Peyer's patch (tissue), 4 donors: ENCODE results near the gene CTU2. TPM values are rescaled to one million over a fixed set of nuclear protein-coding genes. Genes with fewer than 3 reads are reported as not detected.

ENCODE experiments used
- DNase-seq, 3 donors: peaks; one replicate each; pipeline ENCODE4 v3.0.0-alpha.2; 2017 to 2019
- H3K27ac ChIP-seq, 4 donors: fragments of 200-600 bp; sonication (generic); one replicate each; pipeline ENCODE4 v1.5.1; 2016 to 2019
- H3K27me3 ChIP-seq, 2 donors: fragments of 200-600 bp; sonication (generic); one replicate each; pipeline ENCODE4 v1.5.1; 2019
- H3K36me3 ChIP-seq, 3 donors: fragments of 200-600 bp; sonication (generic); one replicate each; pipeline ENCODE4 v1.5.1; 2016 to 2019
- H3K4me1 ChIP-seq, 4 donors: fragments of 200-600 bp; sonication (generic); one replicate each; pipeline ENCODE4 v1.5.1; 2016 to 2019
- H3K4me3 ChIP-seq, 4 donors: fragments of 200-600 bp; sonication (generic); 1 replicate in 3 of 4; 2 replicates in 1 of 4; pipeline ENCODE4 v1.5.1; 2016 to 2019; ENCODE audit warnings: mild to moderate bottlenecking in 1 of 4
- H3K9me3 ChIP-seq, 4 donors: fragments of 200-600 bp; sonication (generic); one replicate each; pipeline ENCODE4 v1.5.1; 2016 to 2019; ENCODE audit warnings: mild to moderate bottlenecking in 1 of 4
- POLR2A ChIP-seq, 2 donors: fragments of 450-650 bp; IDR thresholded peaks; one replicate each; pipeline ENCODE4 v1.5.1; 2017; ENCODE audit warnings: antibody characterized with exemption in 2 of 2, mild to moderate bottlenecking in 2 of 2, moderate library complexity in 2 of 2
- total RNA-seq, 4 donors: library from RNA; depleted of rRNA; stranded (reverse); fragments of >200 nt; gene quantifications; one replicate each; pipeline ENCODE4 v1.1.0, GENCODE V29; 2016
- TF ChIP-seq, protein P1 (sequence below), 6 experiments: fragments of 450-650 bp in 4 of 6; fragments of 200-600 bp in 2 of 6; sonication (generic) in 1 of 6; IDR thresholded peaks; one replicate each; pipeline ENCODE4 v1.5.1; 2017 to 2019; ENCODE audit warnings: antibody characterized with exemption in 6 of 6, mild to moderate bottlenecking in 3 of 6, moderate library complexity in 1 of 6

The CTU2 gene
- total RNA-seq, 4 donors from 2014 or later = 3.9 to 25.1 (median 9.3) TPM

DNA sequence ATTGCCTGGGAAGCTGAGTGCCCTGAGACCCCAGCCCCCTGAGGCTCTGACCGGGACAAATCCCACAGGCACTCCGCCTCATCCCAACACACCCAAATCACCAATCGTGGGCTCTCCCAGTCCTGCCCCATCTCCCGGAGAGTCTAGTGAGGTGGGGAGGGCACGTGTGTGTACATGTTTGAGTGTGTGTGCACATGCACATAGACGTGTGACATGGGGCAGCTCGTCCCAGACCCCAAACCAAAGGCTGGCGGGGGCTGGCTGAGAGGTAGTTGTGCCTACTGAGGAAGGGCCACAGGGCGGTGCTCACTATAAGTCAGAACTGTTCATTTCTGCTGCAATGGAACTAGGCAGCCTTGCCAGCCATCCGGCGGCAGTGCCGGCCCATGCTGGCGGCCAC, 28.6 kb upstream of the CTU2 start:
- no peaks in the 10 kb centered on the region for H3K9me3 ChIP-seq
- TF ChIP-seq, protein P1, sequence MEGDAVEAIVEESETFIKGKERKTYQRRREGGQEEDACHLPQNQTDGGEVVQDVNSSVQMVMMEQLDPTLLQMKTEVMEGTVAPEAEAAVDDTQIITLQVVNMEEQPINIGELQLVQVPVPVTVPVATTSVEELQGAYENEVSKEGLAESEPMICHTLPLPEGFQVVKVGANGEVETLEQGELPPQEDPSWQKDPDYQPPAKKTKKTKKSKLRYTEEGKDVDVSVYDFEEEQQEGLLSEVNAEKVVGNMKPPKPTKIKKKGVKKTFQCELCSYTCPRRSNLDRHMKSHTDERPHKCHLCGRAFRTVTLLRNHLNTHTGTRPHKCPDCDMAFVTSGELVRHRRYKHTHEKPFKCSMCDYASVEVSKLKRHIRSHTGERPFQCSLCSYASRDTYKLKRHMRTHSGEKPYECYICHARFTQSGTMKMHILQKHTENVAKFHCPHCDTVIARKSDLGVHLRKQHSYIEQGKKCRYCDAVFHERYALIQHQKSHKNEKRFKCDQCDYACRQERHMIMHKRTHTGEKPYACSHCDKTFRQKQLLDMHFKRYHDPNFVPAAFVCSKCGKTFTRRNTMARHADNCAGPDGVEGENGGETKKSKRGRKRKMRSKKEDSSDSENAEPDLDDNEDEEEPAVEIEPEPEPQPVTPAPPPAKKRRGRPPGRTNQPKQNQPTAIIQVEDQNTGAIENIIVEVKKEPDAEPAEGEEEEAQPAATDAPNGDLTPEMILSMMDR (IDR thresholded peaks at IDR 0.05) = no peak
- no peak for TF ChIP-seq POLR2A (IDR thresholded peaks at IDR 0.05)
- no peak for DNase-seq
- H3K4me3 ChIP-seq = no peak overlapping the region
- H3K27me3 ChIP-seq = no peaks in the 10 kb centered on the region
- H3K4me1 ChIP-seq = peaks cover 0 to 19% (median 13%) of the 10 kb centered on the region in 4 donors
- no peaks in the 10 kb centered on the region for H3K36me3 ChIP-seq
- H3K27ac ChIP-seq = no peak overlapping the region

GRCh38 chr16:88678224-88678979, 27.9 kb upstream of the CTU2 start:
- TF ChIP-seq POLR2A (IDR thresholded peaks at IDR 0.05) = no peak
- TF ChIP-seq, protein P1 (IDR thresholded peaks at IDR 0.05) = no peak
- no peak overlapping the region for H3K4me3 ChIP-seq
- DNase-seq = no peak
- no peaks in the 10 kb centered on the region for H3K36me3 ChIP-seq
- H3K9me3 ChIP-seq = no peaks in the 10 kb centered on the region
- H3K4me1 ChIP-seq = peaks cover 0 to 19% (median 13%) of the 10 kb centered on the region in 4 donors
- no peaks in the 10 kb centered on the region for H3K27me3 ChIP-seq
- no peak overlapping the region for H3K27ac ChIP-seq

DNA sequence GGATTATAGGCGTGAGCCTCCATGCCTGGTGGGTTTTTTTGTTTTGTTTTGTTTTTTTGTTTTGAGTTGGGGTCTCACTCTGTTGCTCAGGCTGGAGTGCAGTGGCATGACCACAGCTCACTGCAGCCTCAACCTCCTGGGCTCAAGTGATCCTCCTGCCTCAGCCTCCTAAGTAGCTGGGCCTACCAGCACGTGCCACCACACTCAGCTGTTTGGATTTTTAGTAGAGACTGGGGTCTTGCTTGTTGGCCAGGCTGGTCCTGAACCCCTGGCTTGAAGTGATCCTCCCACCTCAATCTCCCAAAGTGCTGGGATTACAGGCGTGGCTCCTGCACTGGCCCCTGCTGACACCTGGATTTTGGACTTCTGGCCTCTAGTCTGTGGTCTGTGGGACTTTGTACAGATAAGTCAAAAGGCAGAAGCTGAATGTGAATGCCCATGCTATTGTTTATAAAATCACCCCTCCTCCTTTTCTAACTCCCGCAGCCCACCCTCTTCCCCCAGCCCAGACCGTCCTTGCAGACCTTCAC, 25.7 kb upstream of the CTU2 start:
- Histone ChIP-seq H3K9me3 (no peaks in the 10 kb centered on the region), H3K27ac (peak overlapping the region in 2 of 4 donors; percentile 25 to 92), H3K4me1 (peaks cover 0 to 29% (median 18%) of the 10 kb centered on the region in 4 donors), H3K4me3 (no peak overlapping the region), H3K36me3 (no peaks in the 10 kb centered on the region), H3K27me3 (peaks cover 0 to 6% of the 10 kb centered on the region in 2 donors)
- no peak for TF ChIP-seq POLR2A (IDR thresholded peaks at IDR 0.05)
- TF ChIP-seq, protein P1 (IDR thresholded peaks at IDR 0.05) = no peak
- DNase-seq = no peak

DNA sequence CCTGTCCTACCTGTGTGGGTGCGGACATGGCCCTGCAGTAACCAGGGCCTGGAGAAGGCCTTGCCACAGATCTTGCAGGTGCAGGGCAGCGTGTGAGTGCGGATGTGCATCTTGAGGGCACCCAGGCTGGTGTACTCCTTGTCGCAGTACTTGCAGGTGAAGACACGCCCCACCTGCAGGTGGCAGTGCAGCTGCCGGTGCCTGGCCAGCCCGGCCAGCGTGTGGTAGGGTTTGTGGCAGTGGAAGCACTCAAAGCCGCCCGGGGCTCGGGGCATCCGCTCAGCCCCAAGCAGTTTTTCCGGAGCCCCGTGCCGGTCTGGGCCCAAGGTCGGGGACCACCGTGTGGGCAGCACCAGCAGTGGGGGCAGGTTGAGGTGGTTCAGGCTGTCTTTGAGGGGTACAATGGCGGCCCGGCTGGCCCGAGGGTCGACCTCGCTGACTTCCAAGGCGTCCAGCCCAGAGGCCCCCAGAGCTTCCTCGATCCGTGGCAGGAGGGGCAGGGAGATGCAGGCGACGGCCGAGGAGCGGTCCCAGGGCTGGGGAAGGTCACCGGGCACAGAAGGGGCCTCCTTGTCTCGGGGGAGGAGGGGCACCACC, 25.1 kb upstream of the CTU2 start:
- Histone ChIP-seq H3K9me3 (no peaks in the 10 kb centered on the region), H3K27me3 (peaks cover 0 to 9% of the 10 kb centered on the region in 2 donors), H3K27ac (peak overlapping the region; percentile 63 to 92 (median 87)), H3K4me1 (peaks cover 0 to 29% (median 20%) of the 10 kb centered on the region in 4 donors), H3K4me3 (peak overlapping the region in 3 of 4 donors; percentile 6 to 36 (median 23)), H3K36me3 (no peaks in the 10 kb centered on the region)
- peak; percentile 80 to 93 (median 87) for DNase-seq
- TF ChIP-seq POLR2A (IDR thresholded peaks at IDR 0.05) = no peak
- TF ChIP-seq, protein P1 (IDR thresholded peaks at IDR 0.05) = peak; percentile 18 to 75 (median 55)

- peaks cover 0 to 9% of the 10 kb centered on the region in 2 donors for H3K27me3 ChIP-seq
- peak overlapping the region; percentile 4 to 36 (median 14) for H3K4me3 ChIP-seq
- DNase-seq = peak in 2 of 3 donors; percentile 96 to 97
- peak in 1 of 2 donors; percentile 19 for TF ChIP-seq POLR2A (IDR thresholded peaks at IDR 0.05)
- TF ChIP-seq, protein P1 (IDR thresholded peaks at IDR 0.05) = no peak
- H3K36me3 ChIP-seq = no peaks in the 10 kb centered on the region
- no peaks in the 10 kb centered on the region for H3K9me3 ChIP-seq
- H3K27ac ChIP-seq = peak overlapping the region; percentile 78 to 92 (median 87)
- peaks cover 0 to 34% (median 22%) of the 10 kb centered on the region in 4 donors for H3K4me1 ChIP-seq
Measured at GRCh38 chr16:88681709-88682451, 24.4 kb upstream of the CTU2 start.
